BLaER1 (cell line): ENCODE data around the gene CGB1.
"Not testable (repeated sequence)": the region's sequence is repeated elsewhere in the genome, so short reads cannot be mapped to it uniquely, and the experiment has no call there.

Experiments
- H3K27ac ChIP-seq: shearing (Covaris generic); formaldehyde crosslinking; 2 replicates; pipeline ENCODE4 v1.8.1; 2022
- H3K27me3 ChIP-seq: shearing (Covaris generic); formaldehyde crosslinking; 2 replicates; pipeline ENCODE4 v1.8.1; 2022
- H3K36me3 ChIP-seq: shearing (Covaris generic); formaldehyde crosslinking; 2 replicates; pipeline ENCODE4 v1.8.1; 2022
- H3K4me1 ChIP-seq: shearing (Covaris generic); formaldehyde crosslinking; 2 replicates; pipeline ENCODE4 v1.8.1; 2022
- H3K4me2 ChIP-seq: shearing (Covaris generic); formaldehyde crosslinking; 2 replicates; pipeline ENCODE4 v1.8.1; 2022
- H3K4me3 ChIP-seq: shearing (Covaris generic); formaldehyde crosslinking; 2 replicates; pipeline ENCODE4 v1.8.1; 2022
- H3K9ac ChIP-seq: shearing (Covaris generic); formaldehyde crosslinking; 2 replicates; pipeline ENCODE4 v1.8.1; 2022
- H3K9me3 ChIP-seq: shearing (Covaris generic); formaldehyde crosslinking; 2 replicates; pipeline ENCODE4 v1.8.1; 2022
- H4K20me1 ChIP-seq: shearing (Covaris generic); formaldehyde crosslinking; 2 replicates; pipeline ENCODE4 v1.8.1; 2022
- Cebpa-rat ChIP-seq: shearing (Covaris generic); IDR thresholded peaks from 2 replicates; pipeline ENCODE4 v1.8.1; 2022

CGB1 gene

GRCh38 chr19:49059053-49059452 is 22.4 kb upstream of the CGB1 start:
- no peak overlapping the region for H3K27ac ChIP-seq
- H4K20me1 ChIP-seq: peaks cover 8% of the 10 kb centered on the region; the same call in 1 of the 2 replicates
- no peaks in the 10 kb centered on the region for H3K36me3 ChIP-seq
- H3K9ac ChIP-seq: no peak overlapping the region
- H3K4me2 ChIP-seq: peak overlapping the region; percentile 34
- H3K27me3 ChIP-seq: peaks cover 93% of the 10 kb centered on the region
- no peaks in the 10 kb centered on the region for H3K9me3 ChIP-seq
- no peak overlapping the region for H3K4me3 ChIP-seq
- peaks cover 31% of the 10 kb centered on the region for H3K4me1 ChIP-seq
- no peak for TF ChIP-seq Cebpa-rat

GRCh38 chr19:49058562-49058961 is 21.9 kb upstream of the CGB1 start:
- no peaks in the 10 kb centered on the region for H3K9me3 ChIP-seq
- no peak overlapping the region for H3K27ac ChIP-seq
- 0 out of 2 replicates have a peak overlapping the region, but pooled peaks have one; percentile 34 for H3K4me2 ChIP-seq
- H3K36me3 ChIP-seq: no peaks in the 10 kb centered on the region
- no peak for TF ChIP-seq Cebpa-rat
- peaks cover 31% of the 10 kb centered on the region for H3K4me1 ChIP-seq
- peaks cover 89% of the 10 kb centered on the region for H3K27me3 ChIP-seq
- H4K20me1 ChIP-seq: peaks cover 8% of the 10 kb centered on the region; the same call in 1 of the 2 replicates
- H3K4me3 ChIP-seq: no peak overlapping the region
- H3K9ac ChIP-seq: no peak overlapping the region

- Histone ChIP-seq H3K4me1 (peaks cover 31% of the 10 kb centered on the region), H3K4me3 (peak within 1 kb of the TSS; percentile 60), H3K4me2 (peak within 1 kb of the TSS; percentile 75), H3K9me3 (no peaks in the 10 kb centered on the region), H3K27me3 (peaks cover 80% of the 10 kb centered on the region), H3K36me3 (no peaks in the 10 kb centered on the region), H3K9ac (no peak within 1 kb of the TSS), H4K20me1 (peaks cover 8% of the 10 kb centered on the region; the same call in 1 of the 2 replicates), H3K27ac (no peak within 1 kb of the TSS)
- TF ChIP-seq Cebpa-rat: no peak
Measured at GRCh38 chr19:49057636-49058234, 21.0 kb upstream of the CGB1 start, which contains the start of gene CGB7. TSS of gene CGB7 (minus strand) at chr19:49057749. CDS start at chr19:49055375, 2,374 bp downstream.

DNA sequence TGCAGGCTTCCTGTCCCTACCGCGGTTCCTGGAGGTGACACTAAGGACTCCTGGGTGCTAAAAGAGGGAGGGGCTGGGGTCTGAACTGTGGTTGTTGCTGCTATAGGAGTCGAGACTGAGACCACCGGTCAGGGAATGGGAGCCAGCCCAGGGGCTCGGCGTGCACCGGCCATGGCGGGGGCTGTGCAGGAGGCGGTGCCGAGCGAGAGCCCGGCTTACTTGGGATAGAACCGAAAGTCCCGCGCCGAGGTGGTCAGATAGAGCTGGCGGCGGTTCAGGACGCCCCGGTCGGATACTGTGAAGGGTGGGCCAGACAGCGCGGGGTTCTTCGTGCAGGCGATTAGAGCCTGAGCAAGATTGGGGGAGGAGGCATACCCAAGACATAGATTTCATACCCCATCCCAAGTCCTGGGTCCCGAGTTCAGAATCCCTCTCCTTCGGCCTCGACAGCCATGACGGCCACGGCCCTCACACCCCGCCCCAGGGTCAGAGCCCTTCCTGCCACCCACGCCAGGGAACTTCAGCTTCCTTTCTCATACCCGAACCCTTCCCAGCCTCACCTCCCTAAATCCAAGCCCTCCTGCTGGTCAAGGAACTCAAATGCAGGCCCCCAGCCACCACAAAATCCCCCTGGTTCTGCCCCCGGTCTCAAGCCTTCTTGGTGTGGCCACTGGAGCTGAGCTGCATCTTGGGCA is 20.4 kb upstream of the CGB1 start:
- not testable (repeated sequence) for H3K9ac ChIP-seq, H3K36me3 ChIP-seq, H3K9me3 ChIP-seq, H4K20me1 ChIP-seq, H3K27ac ChIP-seq
- H3K4me3 ChIP-seq: peak overlapping the region; percentile 60
- peaks cover 73% of the 10 kb centered on the region for H3K27me3 ChIP-seq
- peaks cover 31% of the 10 kb centered on the region for H3K4me1 ChIP-seq
- H3K4me2 ChIP-seq: peak overlapping the region; percentile 75

- no peak overlapping the region for H3K9ac ChIP-seq
- H3K27ac ChIP-seq: no peak overlapping the region
- peaks cover 31% of the 10 kb centered on the region for H3K4me1 ChIP-seq
- no peak for TF ChIP-seq Cebpa-rat
- H3K27me3 ChIP-seq: peaks cover 66% of the 10 kb centered on the region
- no peaks in the 10 kb centered on the region for H3K36me3 ChIP-seq
- peaks cover 8% of the 10 kb centered on the region; the same call in 1 of the 2 replicates for H4K20me1 ChIP-seq
- H3K9me3 ChIP-seq: no peaks in the 10 kb centered on the region
- peak overlapping the region; percentile 60 for H3K4me3 ChIP-seq
- peak overlapping the region; percentile 75 for H3K4me2 ChIP-seq
Measured at GRCh38 chr19:49056101-49056901, 19.6 kb upstream of the CGB1 start.

DNA sequence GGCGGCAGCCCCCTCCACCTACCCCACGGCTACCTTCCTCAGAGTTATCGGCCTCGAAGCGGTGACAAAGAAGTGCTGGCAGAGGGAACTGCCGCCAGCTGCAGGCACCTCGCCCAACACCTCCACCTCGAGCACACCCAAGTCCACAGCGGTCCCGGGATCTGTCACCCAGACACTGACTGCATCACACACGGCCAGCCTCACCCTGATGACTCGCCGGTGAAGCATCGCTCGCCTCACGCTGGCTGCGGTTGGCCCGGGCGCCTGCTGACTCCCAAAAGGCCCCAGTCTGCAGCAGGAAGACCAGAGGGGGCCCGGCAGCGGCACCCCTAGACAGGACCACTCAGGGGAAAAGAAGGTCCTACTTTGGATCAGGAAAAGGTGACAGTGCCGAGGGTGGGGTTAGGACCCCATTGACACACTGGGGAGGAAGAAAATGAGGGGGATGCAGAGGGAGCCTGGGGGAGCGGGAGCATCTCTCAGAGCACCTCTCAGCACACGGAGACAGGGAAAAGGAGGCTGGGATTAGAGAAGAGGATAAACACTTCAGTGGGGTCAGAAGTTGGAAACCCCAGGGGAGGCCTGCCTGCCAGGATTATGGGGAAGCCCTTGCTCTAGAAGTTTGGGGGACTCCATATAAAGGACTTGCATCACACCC is 13.8 kb upstream of the CGB1 start:
- H3K36me3 ChIP-seq, H3K27me3 ChIP-seq, H3K27ac ChIP-seq, H3K9ac ChIP-seq, H3K9me3 ChIP-seq, H3K4me3 ChIP-seq, H4K20me1 ChIP-seq, H3K4me2 ChIP-seq, H3K4me1 ChIP-seq: not testable (repeated sequence)

- H3K9ac ChIP-seq, H3K27ac ChIP-seq: not testable (repeated sequence)
Measured at GRCh38 chr19:49049834-49050233, 13.1 kb upstream of the CGB1 start.

DNA sequence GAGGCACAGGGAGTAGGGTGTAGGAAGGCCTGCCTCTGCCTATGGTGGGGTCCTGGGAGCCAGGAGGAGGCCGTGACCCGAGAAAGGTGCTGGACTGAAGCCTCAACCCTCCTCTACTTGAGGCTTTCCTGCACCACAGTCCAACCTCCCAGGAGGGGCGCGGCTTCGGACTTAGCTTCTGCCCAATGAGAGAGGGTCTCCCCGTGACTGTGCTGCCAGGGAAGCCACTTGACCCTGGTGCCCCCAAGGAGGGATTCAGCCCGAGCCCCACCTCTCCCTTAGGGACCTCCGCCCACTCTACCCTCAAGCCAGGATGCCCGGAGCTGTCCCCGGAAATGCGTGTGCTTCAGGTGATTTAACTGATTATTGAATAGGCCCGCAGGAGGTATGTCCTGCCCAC is 12.3 kb upstream of the CGB1 start, which contains the start of gene CGB8:
Gene CGB8 (minus strand): TSS at position 101 of the 400 bp plus-strand sequence. CDS start 372 bp downstream, outside the sequence.
- H3K4me1 ChIP-seq, H3K9ac ChIP-seq, H3K9me3 ChIP-seq, H3K27me3 ChIP-seq, H3K36me3 ChIP-seq, H3K27ac ChIP-seq, H3K4me3 ChIP-seq, H3K4me2 ChIP-seq, H4K20me1 ChIP-seq: not testable (repeated sequence)

More at GRCh38 chr19:49049834-49050233, 13.1 kb upstream of the CGB1 start:
- H4K20me1 ChIP-seq, H3K27me3 ChIP-seq, H3K4me2 ChIP-seq, H3K36me3 ChIP-seq, H3K9me3 ChIP-seq, H3K4me1 ChIP-seq, H3K4me3 ChIP-seq: not testable (repeated sequence)

DNA sequence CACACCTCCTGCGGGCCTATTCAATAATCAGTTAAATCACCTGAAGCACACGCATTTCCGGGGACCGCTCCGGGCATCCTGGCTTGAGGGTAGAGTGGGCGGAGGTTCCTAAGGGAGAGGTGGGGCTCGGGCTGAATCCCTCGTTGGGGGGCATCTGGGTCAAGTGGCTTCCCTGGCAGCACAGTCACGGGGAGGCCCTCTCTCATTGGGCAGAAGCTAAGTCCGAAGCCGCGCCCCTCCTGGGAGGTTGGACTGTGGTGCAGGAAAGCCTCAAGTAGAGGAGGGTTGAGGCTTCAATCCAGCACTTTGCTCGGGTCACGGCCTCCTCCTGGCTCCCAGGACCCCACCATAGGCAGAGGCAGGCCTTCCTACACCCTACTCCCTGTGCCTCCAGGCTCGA is 6.9 kb upstream of the CGB1 start, which contains the start of gene CGB5:
Gene CGB5 (plus strand): TSS at position 301 of the 400 bp plus-strand sequence. CDS start 362 bp downstream, outside the sequence.
- not testable (repeated sequence) for H3K27ac ChIP-seq, H3K36me3 ChIP-seq, H3K4me2 ChIP-seq, H3K9ac ChIP-seq, H3K27me3 ChIP-seq, H4K20me1 ChIP-seq, H3K9me3 ChIP-seq, H3K4me3 ChIP-seq
- H3K4me1 ChIP-seq: 0 out of 2 replicates have a peak, but pooled peaks cover 11% of the 10 kb centered on the region

DNA sequence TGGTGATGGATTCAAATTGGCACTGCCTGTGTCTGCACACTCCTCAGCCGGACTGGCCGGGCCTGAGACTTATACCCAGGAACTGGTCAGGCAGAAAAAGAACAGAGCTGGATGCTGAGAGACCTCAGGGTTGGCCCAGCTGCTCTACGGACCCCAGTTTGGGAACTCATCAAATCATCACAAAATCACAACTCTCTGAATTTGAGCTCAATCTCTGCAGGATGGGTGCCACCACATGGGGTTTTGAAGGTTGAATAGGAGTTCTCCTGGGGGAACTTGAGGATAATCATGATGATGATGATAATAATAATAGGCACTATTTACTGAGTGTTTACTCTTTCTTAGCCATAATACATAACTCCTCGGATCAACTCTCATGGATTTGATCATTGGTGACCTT is 6.0 kb upstream of the CGB1 start:
- not testable (repeated sequence) for H3K36me3 ChIP-seq, H3K9me3 ChIP-seq, H3K4me3 ChIP-seq, H3K27me3 ChIP-seq, H3K27ac ChIP-seq, H4K20me1 ChIP-seq, H3K9ac ChIP-seq, H3K4me2 ChIP-seq
- H3K4me1 ChIP-seq: 0 out of 2 replicates have a peak, but pooled peaks cover 11% of the 10 kb centered on the region
